ENCODE data around the gene RNF217.

The RNF217 gene

GRCh38 chr6:124947971-124948451 is 14.2 kb upstream of the RNF217 start:
- peak overlapping the region; percentile 44 for H3K4me3 ChIP-seq (ENCODE audit: low read length)
- DNase-seq (ENCODE audit: low read depth) = no peak
- peaks cover 7% of the 10 kb centered on the region for H3K9me3 ChIP-seq (ENCODE audit: control insufficient read depth, low read length)
- no peaks in the 10 kb centered on the region for H3K36me3 ChIP-seq (ENCODE audit: control insufficient read depth, insufficient read depth, low read length, severe bottlenecking)
- H3K9ac ChIP-seq (ENCODE audit: low read length) = no peak overlapping the region
- peaks cover 16% of the 10 kb centered on the region for H3K4me1 ChIP-seq (ENCODE audit: control insufficient read depth, insufficient read depth, low read length)
- H3K27me3 ChIP-seq (replicated peaks; ENCODE audit: control insufficient read depth, insufficient read depth, low read length) = no peaks in the 10 kb centered on the region

GRCh38 chr6:124949706-124950105 is 12.5 kb upstream of the RNF217 start:
- H3K9me3 ChIP-seq (ENCODE audit: control insufficient read depth, low read length) = peaks cover 4% of the 10 kb centered on the region
- H3K27me3 ChIP-seq (replicated peaks; ENCODE audit: control insufficient read depth, insufficient read depth, low read length) = no peaks in the 10 kb centered on the region
- H3K4me1 ChIP-seq (ENCODE audit: control insufficient read depth, insufficient read depth, low read length) = peaks cover 16% of the 10 kb centered on the region
- no peaks in the 10 kb centered on the region for H3K36me3 ChIP-seq (ENCODE audit: control insufficient read depth, insufficient read depth, low read length, severe bottlenecking)
- no peak overlapping the region for H3K4me3 ChIP-seq (ENCODE audit: low read length)
- no peak for DNase-seq (ENCODE audit: low read depth)
- H3K9ac ChIP-seq (ENCODE audit: low read length) = no peak overlapping the region

- Histone ChIP-seq H3K27me3 (replicated peaks; ENCODE audit: control insufficient read depth, insufficient read depth, low read length) (no peaks in the 10 kb centered on the region), H3K4me1 (ENCODE audit: control insufficient read depth, insufficient read depth, low read length) (peaks cover 8% of the 10 kb centered on the region), H3K36me3 (ENCODE audit: control insufficient read depth, insufficient read depth, low read length, severe bottlenecking) (no peaks in the 10 kb centered on the region), H3K4me3 (ENCODE audit: low read length) (no peak overlapping the region), H3K9ac (ENCODE audit: low read length) (no peak overlapping the region), H3K9me3 (ENCODE audit: control insufficient read depth, low read length) (no peaks in the 10 kb centered on the region)
- no peak for DNase-seq (ENCODE audit: low read depth)
These were observed 8.4 kb upstream of the RNF217 start for GRCh38 chr6:124953808-124954207.

- Histone ChIP-seq H3K4me1 (ENCODE audit: control insufficient read depth, insufficient read depth, low read length) (peaks cover 8% of the 10 kb centered on the region), H3K9ac (ENCODE audit: low read length) (no peak overlapping the region), H3K4me3 (ENCODE audit: low read length) (no peak overlapping the region), H3K36me3 (ENCODE audit: control insufficient read depth, insufficient read depth, low read length, severe bottlenecking) (no peaks in the 10 kb centered on the region), H3K9me3 (ENCODE audit: control insufficient read depth, low read length) (no peaks in the 10 kb centered on the region), H3K27me3 (replicated peaks; ENCODE audit: control insufficient read depth, insufficient read depth, low read length) (no peaks in the 10 kb centered on the region)
- no peak for DNase-seq (ENCODE audit: low read depth)
These were observed 7.0 kb upstream of the RNF217 start for GRCh38 chr6:124955108-124955856.

GRCh38 chr6:124956018-124956417 is 6.2 kb upstream of the RNF217 start:
- no peak overlapping the region for H3K9ac ChIP-seq (ENCODE audit: low read length)
- H3K27me3 ChIP-seq (replicated peaks; ENCODE audit: control insufficient read depth, insufficient read depth, low read length) = no peaks in the 10 kb centered on the region
- H3K4me1 ChIP-seq (ENCODE audit: control insufficient read depth, insufficient read depth, low read length) = peaks cover 13% of the 10 kb centered on the region
- DNase-seq (ENCODE audit: low read depth) = no peak
- no peaks in the 10 kb centered on the region for H3K36me3 ChIP-seq (ENCODE audit: control insufficient read depth, insufficient read depth, low read length, severe bottlenecking)
- H3K9me3 ChIP-seq (ENCODE audit: control insufficient read depth, low read length) = no peaks in the 10 kb centered on the region
- H3K4me3 ChIP-seq (ENCODE audit: low read length) = no peak overlapping the region

- H3K36me3 ChIP-seq (ENCODE audit: control insufficient read depth, insufficient read depth, low read length, severe bottlenecking) = no peaks in the 10 kb centered on the region
- H3K27me3 ChIP-seq (replicated peaks; ENCODE audit: control insufficient read depth, insufficient read depth, low read length) = no peaks in the 10 kb centered on the region
- no peak for DNase-seq (ENCODE audit: low read depth)
- H3K4me3 ChIP-seq (ENCODE audit: low read length) = no peak overlapping the region
- no peak overlapping the region for H3K9ac ChIP-seq (ENCODE audit: low read length)
- no peaks in the 10 kb centered on the region for H3K9me3 ChIP-seq (ENCODE audit: control insufficient read depth, low read length)
- H3K4me1 ChIP-seq (ENCODE audit: control insufficient read depth, insufficient read depth, low read length) = peaks cover 17% of the 10 kb centered on the region
These were observed 4.1 kb upstream of the RNF217 start for GRCh38 chr6:124958149-124958548.

- H3K4me3 ChIP-seq (ENCODE audit: low read length) = no peak overlapping the region
- no peak for DNase-seq (ENCODE audit: low read depth)
- H3K36me3 ChIP-seq (ENCODE audit: control insufficient read depth, insufficient read depth, low read length, severe bottlenecking) = no peaks in the 10 kb centered on the region
- no peak overlapping the region for H3K9ac ChIP-seq (ENCODE audit: low read length)
- H3K9me3 ChIP-seq (ENCODE audit: control insufficient read depth, low read length) = no peaks in the 10 kb centered on the region
- no peaks in the 10 kb centered on the region for H3K27me3 ChIP-seq (replicated peaks; ENCODE audit: control insufficient read depth, insufficient read depth, low read length)
- peaks cover 17% of the 10 kb centered on the region for H3K4me1 ChIP-seq (ENCODE audit: control insufficient read depth, insufficient read depth, low read length)
These were observed 3.4 kb upstream of the RNF217 start for GRCh38 chr6:124958759-124959354.

GRCh38 chr6:124960757-124961463 is 1.3 kb upstream of the RNF217 start:
- peak overlapping the region; percentile 93 for H3K9ac ChIP-seq (ENCODE audit: low read length)
- H3K4me3 ChIP-seq (ENCODE audit: low read length) = peak overlapping the region; percentile 93
- no peaks in the 10 kb centered on the region for H3K9me3 ChIP-seq (ENCODE audit: control insufficient read depth, low read length)
- H3K4me1 ChIP-seq (ENCODE audit: control insufficient read depth, insufficient read depth, low read length) = peaks cover 19% of the 10 kb centered on the region
- H3K27me3 ChIP-seq (replicated peaks; ENCODE audit: control insufficient read depth, insufficient read depth, low read length) = no peaks in the 10 kb centered on the region
- peak; percentile 50 for DNase-seq (ENCODE audit: low read depth)
- no peaks in the 10 kb centered on the region for H3K36me3 ChIP-seq (ENCODE audit: control insufficient read depth, insufficient read depth, low read length, severe bottlenecking)

- Histone ChIP-seq H3K4me3 (ENCODE audit: low read length) (peak overlapping the region; percentile 93), H3K27me3 (replicated peaks; ENCODE audit: control insufficient read depth, insufficient read depth, low read length) (no peaks in the 10 kb centered on the region), H3K9ac (ENCODE audit: low read length) (peak overlapping the region; percentile 93), H3K9me3 (ENCODE audit: control insufficient read depth, low read length) (no peaks in the 10 kb centered on the region), H3K4me1 (ENCODE audit: control insufficient read depth, insufficient read depth, low read length) (peaks cover 24% of the 10 kb centered on the region), H3K36me3 (ENCODE audit: control insufficient read depth, insufficient read depth, low read length, severe bottlenecking) (no peaks in the 10 kb centered on the region)
- DNase-seq (ENCODE audit: low read depth) = no peak
These were observed 817 bp upstream of the RNF217 start for GRCh38 chr6:124961464-124961776.

- Histone ChIP-seq H3K9me3 (ENCODE audit: control insufficient read depth, low read length) (no peaks in the 10 kb centered on the region), H3K9ac (ENCODE audit: low read length) (peak overlapping the region; percentile 93), H3K27me3 (replicated peaks; ENCODE audit: control insufficient read depth, insufficient read depth, low read length) (no peaks in the 10 kb centered on the region), H3K4me1 (ENCODE audit: control insufficient read depth, insufficient read depth, low read length) (peaks cover 35% of the 10 kb centered on the region), H3K4me3 (ENCODE audit: low read length) (peak overlapping the region; percentile 93), H3K36me3 (ENCODE audit: control insufficient read depth, insufficient read depth, low read length, severe bottlenecking) (peaks cover 3% of the 10 kb centered on the region)
- DNase-seq (ENCODE audit: low read depth) = peak; percentile 66
These were observed 590 bp downstream of the RNF217 start for GRCh38 chr6:124962639-124963415.

GRCh38 chr6:124963416-124963785 is 1.2 kb downstream of the RNF217 start:
- DNase-seq (ENCODE audit: low read depth) = peak; percentile 66
- peaks cover 3% of the 10 kb centered on the region for H3K36me3 ChIP-seq (ENCODE audit: control insufficient read depth, insufficient read depth, low read length, severe bottlenecking)

More at GRCh38 chr6:124963416-124963785, 1.2 kb downstream of the RNF217 start:
- H3K9me3 ChIP-seq (ENCODE audit: control insufficient read depth, low read length) = no peaks in the 10 kb centered on the region
- peaks cover 34% of the 10 kb centered on the region for H3K4me1 ChIP-seq (ENCODE audit: control insufficient read depth, insufficient read depth, low read length)
- no peaks in the 10 kb centered on the region for H3K27me3 ChIP-seq (replicated peaks; ENCODE audit: control insufficient read depth, insufficient read depth, low read length)
- peak overlapping the region; percentile 93 for H3K9ac ChIP-seq (ENCODE audit: low read length)
- H3K4me3 ChIP-seq (ENCODE audit: low read length) = peak overlapping the region; percentile 93
